Measurements from ENCODE around the gene PDGFD.

PDGFD gene

DNA sequence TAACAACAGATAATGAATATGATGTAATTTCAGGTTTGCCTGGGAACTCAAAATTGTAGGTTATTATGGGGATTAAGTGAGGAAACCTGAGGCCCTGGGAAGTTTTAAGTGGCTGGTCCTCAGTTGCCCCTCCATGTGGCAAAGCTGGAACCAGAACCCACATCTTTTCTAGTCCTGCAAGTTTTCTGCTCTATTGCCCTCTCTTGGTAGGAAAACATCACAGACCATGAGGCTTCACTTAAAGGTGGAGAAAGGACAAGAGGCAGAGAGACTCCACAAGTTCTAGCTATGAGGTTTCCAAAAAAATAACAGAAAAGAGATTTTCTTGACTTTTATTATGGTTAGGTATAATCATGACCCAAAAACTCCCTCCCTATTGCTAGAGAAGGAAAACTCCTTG lies 243.0 kb downstream of the PDGFD start:
- DNase-seq (ENCODE audit: low spot score), result no peak

GRCh38 chr11:103920449-103920848 lies 243.5 kb downstream of the PDGFD start:
- no peak for DNase-seq (ENCODE audit: low spot score)

DNA sequence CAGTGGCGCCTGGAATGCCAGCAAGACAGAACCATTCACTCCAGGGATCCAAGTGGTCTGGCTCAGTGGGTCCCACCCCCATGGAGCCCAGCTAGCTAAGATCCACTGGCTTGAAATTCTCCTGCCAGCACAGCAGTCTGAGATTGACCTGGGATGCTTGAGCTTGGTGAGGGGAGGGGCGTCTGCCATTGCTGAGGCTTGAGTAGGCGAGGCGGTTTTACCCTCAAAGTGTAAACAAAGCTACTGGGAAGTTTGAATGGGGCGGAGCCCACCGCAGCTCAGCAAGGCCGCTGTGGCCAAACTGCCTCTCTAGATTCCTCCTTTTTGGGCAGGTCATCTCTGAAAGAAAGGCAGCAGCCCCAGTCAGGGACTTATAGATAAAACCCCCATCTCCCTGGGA lies 253.2 kb downstream of the PDGFD start:
- DNase-seq (ENCODE audit: low spot score), result no peak

DNA sequence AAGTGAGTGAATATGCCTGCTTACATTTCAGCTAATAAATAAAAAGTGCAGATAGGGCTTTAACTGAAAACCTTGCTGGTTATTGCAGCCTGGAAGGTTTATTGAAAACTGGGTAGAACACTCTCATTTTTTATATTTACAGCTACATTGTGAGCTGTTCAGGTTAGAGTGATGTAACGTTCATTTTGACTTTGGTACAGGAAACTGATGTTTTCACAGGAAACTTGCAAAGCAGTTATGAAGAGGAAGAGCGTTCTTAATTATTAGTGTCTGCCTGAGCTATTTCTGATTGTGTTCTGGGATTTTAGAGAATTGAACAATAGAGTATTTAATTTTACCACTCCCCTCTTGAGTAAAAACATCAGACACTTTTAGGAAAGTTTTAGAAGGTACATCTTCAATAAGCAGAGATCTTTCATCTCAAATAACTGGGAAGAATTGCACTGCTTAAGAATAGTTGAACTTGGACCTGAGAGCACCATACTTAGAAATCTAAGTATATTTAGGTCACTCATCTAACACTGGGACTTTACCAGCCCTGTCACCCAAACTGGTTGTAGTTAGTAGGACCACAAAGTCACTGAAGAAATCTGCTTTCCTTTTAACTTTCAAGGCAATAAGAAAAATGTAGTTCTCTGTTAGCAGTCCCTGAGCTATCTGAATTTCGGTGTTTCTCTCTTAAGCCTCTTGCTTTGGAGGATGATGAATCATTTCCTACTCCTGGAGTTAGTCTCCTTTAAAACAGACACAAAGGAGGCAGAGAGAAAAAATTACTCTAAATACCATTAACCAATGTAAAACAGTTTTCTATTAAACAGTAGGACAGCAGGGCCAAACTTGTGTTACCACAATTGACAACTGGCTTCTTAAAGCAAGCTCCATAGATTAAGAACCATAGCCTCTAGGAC lies 256.1 kb downstream of the PDGFD start:
- DNase-seq (ENCODE audit: low spot score), result no peak

DNA sequence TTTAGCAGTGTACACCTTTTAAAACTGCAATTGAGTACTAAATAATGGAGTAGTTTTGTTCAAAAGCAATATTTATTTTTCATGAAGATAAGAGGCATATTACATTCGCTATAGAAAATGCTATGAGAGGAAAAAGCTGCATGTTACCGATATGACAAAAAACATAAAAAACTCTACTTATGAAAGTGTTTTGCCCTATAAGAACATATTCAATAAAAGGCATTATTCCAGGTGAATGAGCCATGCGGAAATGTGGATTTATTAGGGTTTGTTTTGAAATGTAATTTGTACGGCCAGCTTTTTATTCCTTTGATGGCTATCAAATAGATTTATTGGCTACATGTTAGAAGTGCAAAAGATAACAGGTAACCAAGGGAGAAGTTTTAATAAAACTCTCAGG lies 256.8 kb downstream of the PDGFD start:
- no peak for DNase-seq (ENCODE audit: low spot score)

GRCh38 chr11:103906291-103906867 lies 257.6 kb downstream of the PDGFD start:
- DNase-seq (ENCODE audit: low spot score), result no peak

GRCh38 chr11:103904324-103904667 lies 259.7 kb downstream of the PDGFD start:
- DNase-seq (ENCODE audit: low spot score), result no peak

GRCh38 chr11:103903621-103904323 lies 260.2 kb downstream of the PDGFD start:
- DNase-seq (ENCODE audit: low spot score), result no peak

GRCh38 chr11:103902994-103903393 lies 261.0 kb downstream of the PDGFD start:
- DNase-seq (ENCODE audit: low spot score), result no peak

GRCh38 chr11:103901656-103902055 lies 262.3 kb downstream of the PDGFD start:
- DNase-seq (ENCODE audit: low spot score), result no peak

GRCh38 chr11:103898577-103899336 lies 265.2 kb downstream of the PDGFD start:
- no peak for DNase-seq (ENCODE audit: low spot score)

DNA sequence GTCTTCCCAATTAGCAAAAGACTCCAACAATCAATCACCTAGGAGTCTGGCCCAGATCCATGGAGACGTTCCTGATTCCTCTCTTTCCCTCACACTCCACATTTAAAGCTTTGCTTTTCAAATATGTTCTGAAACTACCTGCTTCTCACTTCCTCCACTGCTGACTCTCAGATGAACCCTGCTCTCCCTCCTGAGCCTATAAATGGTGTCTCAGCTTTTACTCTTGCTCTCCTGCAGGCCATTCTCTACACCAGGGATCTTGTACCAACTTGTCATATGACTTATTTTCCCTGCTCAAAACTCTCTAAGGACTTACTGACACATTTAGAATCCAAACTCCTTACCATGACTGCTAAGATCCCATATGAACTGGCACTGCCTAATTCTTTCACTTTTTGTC lies 265.9 kb downstream of the PDGFD start:
- DNase-seq (ENCODE audit: low spot score), result no peak

GRCh38 chr11:103897160-103897936 lies 266.6 kb downstream of the PDGFD start:
- DNase-seq (ENCODE audit: low spot score), result no peak

GRCh38 chr11:103895106-103895505 lies 268.8 kb downstream of the PDGFD start:
- DNase-seq (ENCODE audit: low spot score), result no peak

DNA sequence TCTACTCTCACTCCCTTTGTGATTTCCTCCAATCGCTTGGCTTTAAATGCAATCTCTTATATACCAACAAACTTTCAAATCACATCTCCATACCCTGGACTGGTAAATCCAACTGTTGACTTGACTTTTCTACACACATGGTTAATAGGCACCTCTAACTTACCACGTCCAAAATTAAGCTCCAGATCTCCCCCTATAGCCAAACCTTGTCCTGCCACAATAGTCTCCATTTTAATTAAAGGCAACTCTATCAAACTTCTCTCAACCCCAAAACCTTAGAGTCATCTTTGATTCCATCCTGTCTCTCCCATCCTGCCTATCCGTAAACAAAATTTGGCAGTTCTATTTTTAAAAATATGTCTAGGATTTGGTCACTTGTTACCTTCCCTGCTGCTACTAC lies 269.3 kb downstream of the PDGFD start:
- no peak for DNase-seq (ENCODE audit: low spot score)

GRCh38 chr11:103894034-103894433 lies 269.9 kb downstream of the PDGFD start:
- DNase-seq (ENCODE audit: low spot score), result no peak

GRCh38 chr11:103893371-103893770 lies 270.6 kb downstream of the PDGFD start:
- DNase-seq (ENCODE audit: low spot score), result no peak

DNA sequence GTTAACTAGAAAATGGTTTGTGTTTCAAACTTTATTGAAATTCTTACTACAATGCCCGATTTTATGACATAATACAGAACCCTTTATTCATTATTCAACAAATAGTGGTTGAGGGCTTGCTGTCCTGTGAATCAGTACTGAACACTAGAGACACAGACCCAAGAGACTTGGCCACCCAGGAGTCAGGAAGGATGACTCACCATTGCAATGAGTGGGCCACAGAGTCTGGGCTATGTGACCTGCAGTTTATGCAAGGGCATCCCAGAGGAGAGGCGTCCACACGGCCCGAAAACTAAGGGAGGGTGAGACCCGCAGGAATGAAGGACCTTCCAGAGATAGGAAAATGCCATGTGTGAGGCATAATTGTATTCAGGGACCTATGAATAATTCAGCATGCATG lies 271.3 kb downstream of the PDGFD start:
- DNase-seq (ENCODE audit: low spot score), result no peak

GRCh38 chr11:103890654-103891053 lies 273.3 kb downstream of the PDGFD start:
- no peak for DNase-seq (ENCODE audit: low spot score)

GRCh38 chr11:103889679-103890078 lies 274.3 kb downstream of the PDGFD start:
- no peak for DNase-seq (ENCODE audit: low spot score)

DNA sequence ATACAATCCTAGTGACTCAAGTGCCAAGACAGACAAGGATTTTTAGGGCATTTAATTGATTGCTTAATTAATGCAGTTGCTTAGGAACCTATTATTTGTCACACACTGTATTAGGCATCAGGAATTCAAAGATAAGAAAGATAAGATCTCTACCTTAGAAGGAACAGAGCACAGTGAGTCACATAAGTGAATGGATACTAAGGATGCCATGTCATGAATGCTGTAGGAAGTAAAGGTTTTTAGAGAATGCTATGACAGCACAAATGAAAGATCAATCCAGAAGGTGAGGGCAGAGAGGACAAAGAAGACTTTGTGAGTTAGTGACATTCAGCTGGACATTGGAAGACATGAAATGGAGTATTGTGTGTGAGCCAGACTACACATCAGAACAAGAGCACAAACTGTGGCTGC lies 275.4 kb downstream of the PDGFD start:
- no peak for DNase-seq (ENCODE audit: low spot score)
